Islet precursor cell (in vitro differentiated cells): ENCODE results near the gene KCTD2.

Experiments
- DNase-seq: peaks from one replicate; pipeline ENCODE4 v3.0.0-alpha.2; 2018

The KCTD2 gene

GRCh38 chr17:75102385-75102821 is 55.4 kb downstream of the KCTD2 start:
- DNase-seq, result peak; percentile 46

GRCh38 chr17:75103601-75104554 is 56.9 kb downstream of the KCTD2 start:
- DNase-seq, result peak; percentile 53

GRCh38 chr17:75105126-75106080 is 58.4 kb downstream of the KCTD2 start:
- DNase-seq, result peak; percentile 86

GRCh38 chr17:75108193-75108592 is 61.2 kb downstream of the KCTD2 start:
- peak; percentile 57 for DNase-seq

DNA sequence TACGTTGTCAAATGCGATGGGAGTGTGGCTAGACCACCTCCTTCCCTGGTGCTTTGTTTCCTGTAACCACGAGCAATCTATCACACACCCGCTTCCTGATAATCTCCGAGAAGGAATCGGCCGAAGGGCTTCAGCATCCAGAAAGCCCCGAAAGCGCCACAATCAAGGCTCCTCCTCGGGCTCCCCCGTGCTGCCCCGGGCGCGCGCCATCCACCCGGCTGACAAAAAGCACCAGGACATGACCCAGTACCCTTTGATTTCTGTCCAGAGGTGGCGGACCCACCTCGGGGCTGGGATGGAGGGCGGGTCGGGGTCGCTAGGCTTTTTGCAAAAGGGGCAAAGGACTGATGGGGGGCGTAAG is 62.0 kb downstream of the KCTD2 start:
- peak; percentile 63 for DNase-seq

DNA sequence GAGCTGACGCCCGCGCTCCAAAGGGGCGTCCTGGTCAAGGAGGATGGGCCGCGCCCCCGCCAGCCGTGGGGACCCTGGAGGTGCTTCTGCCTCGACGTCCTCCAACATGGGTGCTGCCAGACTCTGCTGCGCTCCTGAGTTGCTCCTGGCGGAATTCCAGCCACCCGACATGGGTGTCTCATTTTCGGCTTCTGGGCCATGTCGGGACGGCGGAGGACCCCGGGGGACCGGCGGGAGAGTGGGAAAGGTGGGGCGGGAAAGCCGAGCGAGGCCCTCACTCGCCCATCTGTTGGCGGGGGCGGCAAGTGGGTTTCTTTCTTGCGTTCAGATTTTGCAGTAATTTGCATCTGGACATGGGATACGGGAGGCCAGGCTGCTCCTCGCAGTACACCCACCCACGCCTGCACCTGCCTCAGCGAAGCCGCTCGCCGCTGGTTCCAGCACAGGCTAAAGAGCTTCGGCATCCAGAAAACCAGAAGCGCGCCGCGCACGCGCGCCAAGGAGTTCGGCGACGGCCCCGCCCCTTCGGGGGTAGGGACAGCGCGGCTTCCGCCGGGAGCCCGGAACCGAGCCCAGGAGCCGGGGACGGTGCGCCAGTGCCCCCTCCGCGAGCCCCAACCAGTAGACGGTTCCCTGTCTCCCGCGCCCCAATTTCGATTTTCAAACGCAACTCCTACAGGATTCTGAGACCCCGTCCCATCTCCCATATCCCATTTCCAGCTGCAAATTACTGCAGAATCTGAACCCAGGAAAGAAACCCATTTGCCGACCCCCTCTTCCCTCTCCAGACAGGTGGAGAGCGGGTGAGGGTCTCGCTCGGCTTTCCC is 62.6 kb downstream of the KCTD2 start, which contains the start of gene ARMC7:
ARMC7 (plus strand) TSS at position 563 of the 827 bp plus-strand sequence. CDS start 320 bp downstream, outside the sequence.
- peak; percentile 98 for DNase-seq

GRCh38 chr17:75110234-75110937 is 63.4 kb downstream of the KCTD2 start:
- DNase-seq, result peak; percentile 69

DNA sequence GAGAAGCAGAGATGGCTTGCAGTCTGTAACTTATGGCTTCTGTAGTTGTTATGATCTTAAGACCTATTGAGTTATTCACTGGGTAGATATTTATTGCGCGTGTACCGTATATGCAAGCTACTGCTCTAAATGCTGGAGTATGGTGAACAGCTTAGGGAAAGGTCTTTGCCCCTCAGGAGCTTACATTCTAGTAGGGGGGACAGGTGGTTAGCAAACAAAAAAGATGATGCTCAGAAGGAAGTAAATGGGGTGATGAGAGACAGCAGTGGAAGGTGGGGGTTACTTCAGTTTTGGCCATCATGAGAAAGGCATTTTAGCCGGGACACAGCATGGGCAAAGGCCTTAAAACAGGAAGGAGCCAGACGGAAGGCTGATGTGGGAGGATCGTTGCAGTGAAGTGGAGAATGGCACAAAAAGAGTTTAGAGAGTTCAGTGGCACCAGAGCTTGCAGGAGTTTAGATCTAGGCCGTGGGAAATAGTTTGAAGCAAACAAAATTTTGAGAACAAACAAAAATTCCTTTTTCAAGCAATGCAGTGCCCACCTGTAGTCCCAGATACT is 64.8 kb downstream of the KCTD2 start:
- DNase-seq, result no peak

DNA sequence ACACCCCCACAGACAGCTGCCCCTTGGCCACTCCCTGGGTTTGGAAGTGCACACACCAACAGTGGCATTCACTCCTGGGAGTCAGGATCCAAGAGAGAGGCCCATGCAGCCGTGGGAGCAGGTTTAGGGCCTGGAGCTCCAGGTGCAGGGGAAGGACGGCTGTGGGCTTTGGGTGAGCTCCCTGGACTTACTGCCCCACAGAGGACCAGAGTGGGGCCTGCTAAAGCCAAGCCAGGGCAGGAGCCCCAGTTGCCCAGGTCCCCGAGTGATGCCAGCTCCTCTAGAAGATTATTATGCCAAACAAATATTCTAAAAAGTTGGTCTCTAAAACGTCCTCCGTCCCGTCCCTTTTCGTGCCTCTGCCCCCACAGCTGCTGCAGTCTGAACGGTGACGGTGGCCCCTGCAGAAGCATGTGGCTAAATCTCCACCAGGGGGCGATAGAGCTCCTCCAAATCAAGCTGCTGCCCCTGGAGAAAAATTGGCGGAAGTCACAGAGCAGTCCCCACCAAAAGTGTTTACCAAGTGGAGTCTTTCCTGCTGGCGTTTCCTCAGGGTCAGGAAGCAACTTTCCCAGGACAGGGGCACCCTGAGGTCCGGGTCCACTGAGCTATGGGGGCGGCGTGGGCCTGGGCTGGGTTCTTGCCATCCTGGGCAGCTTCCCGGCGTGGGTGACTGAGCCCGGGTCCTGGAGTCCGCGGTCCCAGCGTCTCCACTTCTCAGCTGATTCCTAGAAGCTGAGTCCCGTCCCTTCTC is 67.0 kb downstream of the KCTD2 start:
- DNase-seq, result peak; percentile 96

DNA sequence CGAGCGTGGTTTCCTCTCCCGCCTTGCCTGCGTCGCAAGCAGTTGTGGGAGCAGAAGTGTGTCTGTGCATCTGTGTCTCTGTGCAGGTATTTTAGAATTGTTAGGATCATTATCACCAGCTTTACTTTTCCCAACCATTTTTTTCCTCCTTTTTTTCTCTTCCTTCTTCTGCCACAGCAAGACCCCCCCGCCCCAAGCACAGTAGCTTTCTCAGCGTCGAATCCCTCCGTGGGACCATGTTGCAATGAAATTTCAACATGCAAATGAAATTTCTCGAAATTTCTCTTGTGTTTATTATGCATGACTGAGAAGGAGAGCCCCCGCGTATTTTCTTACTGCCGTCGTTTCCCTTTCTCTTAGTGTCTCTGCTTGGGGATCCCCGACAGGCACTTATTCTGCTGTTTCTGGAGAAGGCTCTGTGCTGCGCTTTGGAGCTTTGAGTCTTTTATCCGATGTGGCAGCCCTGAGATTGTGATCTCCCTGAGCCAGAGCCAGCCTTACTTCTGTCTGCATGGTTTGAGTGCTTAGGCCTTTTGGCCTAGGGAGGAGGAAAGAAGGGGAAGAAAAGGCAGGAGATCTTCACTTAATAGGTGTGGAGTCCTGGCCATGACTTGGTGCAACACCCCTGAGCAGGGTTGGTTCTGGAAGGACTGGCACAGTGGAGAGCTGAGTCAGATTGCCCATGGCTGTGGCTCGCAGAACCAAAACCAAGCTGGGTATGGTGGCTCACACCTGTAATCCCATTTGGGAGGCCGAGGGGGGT is 67.7 kb downstream of the KCTD2 start:
- no peak for DNase-seq
